GM12878 (cell line): ENCODE results near the gene PYGB.

Source experiments
- CBX3 ChIP-seq: fragments of 200-600 bp; sonication (generic); IDR thresholded peaks from 2 replicates; pipeline ENCODE4 v1.6.1; 2016; ENCODE audit warnings: low read depth, borderline replicate concordance
- EP300 ChIP-seq, 2 experiments: fragments of 150-350 bp in 1 of 2; IDR thresholded peaks; 2 replicates each; pipeline ENCODE4 v1.6.1; 2011 to 2012; ENCODE audit warnings: low read depth in 2 of 2, low read length in 2 of 2, borderline replicate concordance in 1 of 2, improper control_type of control experiment in 1 of 2, inconsistent platforms in 1 of 2; ENCODE audit not compliant: control insufficient read depth in 1 of 2
- ESRRA ChIP-seq: IDR thresholded peaks from 2 replicates; pipeline ENCODE4 v1.6.1; 2012; ENCODE audit warnings: mild to moderate bottlenecking, low read length, improper control_type of control experiment
- HCFC1 ChIP-seq: fragments of 150-350 bp; IDR thresholded peaks from 2 replicates; pipeline ENCODE4 v1.6.1; 2014; ENCODE audit warnings: low read length
- JUND ChIP-seq: IDR thresholded peaks from 2 replicates; pipeline ENCODE4 v1.6.1; 2012; ENCODE audit warnings: low read depth, mild to moderate bottlenecking, low read length, improper control_type of control experiment, moderate library complexity
- POLR2A ChIP-seq: IDR thresholded peaks from 2 replicates; pipeline ENCODE4 v1.6.1; 2011; ENCODE audit warnings: low read depth, mild to moderate bottlenecking, low read length
- REST ChIP-seq: IDR thresholded peaks from 2 replicates; pipeline ENCODE4 v1.6.1; 2012; ENCODE audit warnings: mild to moderate bottlenecking, low read depth, low read length
- SMC3 ChIP-seq: IDR thresholded peaks from 2 replicates; pipeline ENCODE4 v1.6.1; 2011; ENCODE audit warnings: low read length, improper control_type of control experiment, borderline replicate concordance
- ZBTB33 ChIP-seq: fragments of 450-650 bp; IDR thresholded peaks from 2 replicates; pipeline ENCODE4 v1.6.1; 2017; ENCODE audit warnings: mild to moderate bottlenecking
- ZZZ3 ChIP-seq: IDR thresholded peaks from 2 replicates; pipeline ENCODE4 v1.6.1; 2011; ENCODE audit warnings: low read depth; ENCODE audit not compliant: control insufficient read depth, insufficient read length
- TF ChIP-seq, protein P1 (sequence below), 3 experiments: IDR thresholded peaks in 2 of 3; conservative IDR thresholded peaks in 1 of 3; 2 replicates each; pipeline ENCODE4 v1.5.1; 2011; ENCODE audit warnings: low read depth in 3 of 3, low read length in 3 of 3, mild to moderate bottlenecking in 3 of 3, control low read depth in 2 of 3, moderate library complexity in 2 of 3, inconsistent platforms in 1 of 3, mixed read lengths in 1 of 3; ENCODE audit not compliant: control insufficient read depth in 2 of 3, insufficient read depth in 1 of 3; ENCODE audit errors: extremely low read depth in 1 of 3
- TF ChIP-seq, protein P2 (sequence below): IDR thresholded peaks from 2 replicates; pipeline ENCODE4 v1.6.1; 2012; ENCODE audit warnings: improper control_type of control experiment, low read depth, low read length; ENCODE audit not compliant: insufficient replicate concordance
- TF ChIP-seq, protein P3 (sequence below): IDR thresholded peaks from 2 replicates; pipeline ENCODE4 v1.6.1; 2011; ENCODE audit warnings: low read depth, low read length, improper control_type of control experiment, borderline replicate concordance

DNA sequence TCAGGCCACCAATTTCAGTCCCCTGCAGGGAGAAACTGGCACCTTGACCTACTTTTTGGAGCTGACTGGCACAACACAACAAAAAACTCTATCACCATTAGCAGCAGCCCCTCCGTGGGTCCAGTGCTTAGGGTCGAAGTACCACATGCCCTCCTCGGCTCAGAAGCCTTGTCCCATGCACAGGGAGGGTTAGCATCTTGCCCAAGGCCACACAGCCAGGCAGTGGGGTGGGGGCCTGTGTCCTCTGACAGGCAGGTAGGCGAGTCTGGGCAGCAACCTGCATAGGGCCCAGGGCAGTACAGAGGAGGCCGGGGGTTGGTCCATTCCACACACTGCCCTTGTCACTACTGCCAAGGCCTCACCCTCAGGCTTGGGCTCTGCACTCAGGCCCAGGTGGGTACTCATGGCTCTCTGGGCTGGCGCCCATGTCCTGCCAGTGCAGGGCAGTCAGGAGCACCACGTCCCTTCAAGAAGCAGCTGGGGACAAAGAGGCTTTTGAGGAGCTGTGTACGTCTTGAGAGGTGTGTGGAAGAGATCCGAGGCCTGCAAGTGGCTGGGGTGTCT, 53.6 kb downstream of the PYGB start:
- TF ChIP-seq POLR2A (no peak), ZBTB33 (no peak), ZZZ3 (no peak), REST (no peak), HCFC1 (no peak), JUND (no peak), ESRRA (no peak), CBX3 (no peak), EP300 (IDR thresholded peaks at IDR 0.05; ENCODE audit: borderline replicate concordance in 1 of 2, control insufficient read depth in 1 of 2, low read depth in 2 of 2, low read length in 2 of 2) (no peak), SMC3 (no peak)
- TF ChIP-seq, protein P1, sequence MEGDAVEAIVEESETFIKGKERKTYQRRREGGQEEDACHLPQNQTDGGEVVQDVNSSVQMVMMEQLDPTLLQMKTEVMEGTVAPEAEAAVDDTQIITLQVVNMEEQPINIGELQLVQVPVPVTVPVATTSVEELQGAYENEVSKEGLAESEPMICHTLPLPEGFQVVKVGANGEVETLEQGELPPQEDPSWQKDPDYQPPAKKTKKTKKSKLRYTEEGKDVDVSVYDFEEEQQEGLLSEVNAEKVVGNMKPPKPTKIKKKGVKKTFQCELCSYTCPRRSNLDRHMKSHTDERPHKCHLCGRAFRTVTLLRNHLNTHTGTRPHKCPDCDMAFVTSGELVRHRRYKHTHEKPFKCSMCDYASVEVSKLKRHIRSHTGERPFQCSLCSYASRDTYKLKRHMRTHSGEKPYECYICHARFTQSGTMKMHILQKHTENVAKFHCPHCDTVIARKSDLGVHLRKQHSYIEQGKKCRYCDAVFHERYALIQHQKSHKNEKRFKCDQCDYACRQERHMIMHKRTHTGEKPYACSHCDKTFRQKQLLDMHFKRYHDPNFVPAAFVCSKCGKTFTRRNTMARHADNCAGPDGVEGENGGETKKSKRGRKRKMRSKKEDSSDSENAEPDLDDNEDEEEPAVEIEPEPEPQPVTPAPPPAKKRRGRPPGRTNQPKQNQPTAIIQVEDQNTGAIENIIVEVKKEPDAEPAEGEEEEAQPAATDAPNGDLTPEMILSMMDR (IDR thresholded peaks at IDR 0.05 in 2 of 3, conservative IDR thresholded peaks at IDR 0.05 in 1 of 3; ENCODE audit: control insufficient read depth in 2 of 3, extremely low read depth in 1 of 3, insufficient read depth in 1 of 3, low read depth in 3 of 3, low read length in 3 of 3): no peak
- TF ChIP-seq, protein P2, sequence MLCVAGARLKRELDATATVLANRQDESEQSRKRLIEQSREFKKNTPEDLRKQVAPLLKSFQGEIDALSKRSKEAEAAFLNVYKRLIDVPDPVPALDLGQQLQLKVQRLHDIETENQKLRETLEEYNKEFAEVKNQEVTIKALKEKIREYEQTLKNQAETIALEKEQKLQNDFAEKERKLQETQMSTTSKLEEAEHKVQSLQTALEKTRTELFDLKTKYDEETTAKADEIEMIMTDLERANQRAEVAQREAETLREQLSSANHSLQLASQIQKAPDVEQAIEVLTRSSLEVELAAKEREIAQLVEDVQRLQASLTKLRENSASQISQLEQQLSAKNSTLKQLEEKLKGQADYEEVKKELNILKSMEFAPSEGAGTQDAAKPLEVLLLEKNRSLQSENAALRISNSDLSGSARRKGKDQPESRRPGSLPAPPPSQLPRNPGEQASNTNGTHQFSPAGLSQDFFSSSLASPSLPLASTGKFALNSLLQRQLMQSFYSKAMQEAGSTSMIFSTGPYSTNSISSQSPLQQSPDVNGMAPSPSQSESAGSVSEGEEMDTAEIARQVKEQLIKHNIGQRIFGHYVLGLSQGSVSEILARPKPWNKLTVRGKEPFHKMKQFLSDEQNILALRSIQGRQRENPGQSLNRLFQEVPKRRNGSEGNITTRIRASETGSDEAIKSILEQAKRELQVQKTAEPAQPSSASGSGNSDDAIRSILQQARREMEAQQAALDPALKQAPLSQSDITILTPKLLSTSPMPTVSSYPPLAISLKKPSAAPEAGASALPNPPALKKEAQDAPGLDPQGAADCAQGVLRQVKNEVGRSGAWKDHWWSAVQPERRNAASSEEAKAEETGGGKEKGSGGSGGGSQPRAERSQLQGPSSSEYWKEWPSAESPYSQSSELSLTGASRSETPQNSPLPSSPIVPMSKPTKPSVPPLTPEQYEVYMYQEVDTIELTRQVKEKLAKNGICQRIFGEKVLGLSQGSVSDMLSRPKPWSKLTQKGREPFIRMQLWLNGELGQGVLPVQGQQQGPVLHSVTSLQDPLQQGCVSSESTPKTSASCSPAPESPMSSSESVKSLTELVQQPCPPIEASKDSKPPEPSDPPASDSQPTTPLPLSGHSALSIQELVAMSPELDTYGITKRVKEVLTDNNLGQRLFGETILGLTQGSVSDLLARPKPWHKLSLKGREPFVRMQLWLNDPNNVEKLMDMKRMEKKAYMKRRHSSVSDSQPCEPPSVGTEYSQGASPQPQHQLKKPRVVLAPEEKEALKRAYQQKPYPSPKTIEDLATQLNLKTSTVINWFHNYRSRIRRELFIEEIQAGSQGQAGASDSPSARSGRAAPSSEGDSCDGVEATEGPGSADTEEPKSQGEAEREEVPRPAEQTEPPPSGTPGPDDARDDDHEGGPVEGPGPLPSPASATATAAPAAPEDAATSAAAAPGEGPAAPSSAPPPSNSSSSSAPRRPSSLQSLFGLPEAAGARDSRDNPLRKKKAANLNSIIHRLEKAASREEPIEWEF: no peak
- TF ChIP-seq, protein P3, sequence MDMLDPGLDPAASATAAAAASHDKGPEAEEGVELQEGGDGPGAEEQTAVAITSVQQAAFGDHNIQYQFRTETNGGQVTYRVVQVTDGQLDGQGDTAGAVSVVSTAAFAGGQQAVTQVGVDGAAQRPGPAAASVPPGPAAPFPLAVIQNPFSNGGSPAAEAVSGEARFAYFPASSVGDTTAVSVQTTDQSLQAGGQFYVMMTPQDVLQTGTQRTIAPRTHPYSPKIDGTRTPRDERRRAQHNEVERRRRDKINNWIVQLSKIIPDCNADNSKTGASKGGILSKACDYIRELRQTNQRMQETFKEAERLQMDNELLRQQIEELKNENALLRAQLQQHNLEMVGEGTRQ: no peak
